NCI-H1105 treated with DMSO at 0.1 percent for 48 hours (cell line): ENCODE measurements around the gene CHKB.
"Not testable (repeated sequence)": the region's sequence is repeated elsewhere in the genome, so short reads cannot be mapped to it uniquely, and the experiment has no call there.

ENCODE experiments used
- DNase-seq: peaks from one replicate; lab custom pipeline; 2025; lab: John Stamatoyannopoulos, UW

Gene CHKB

DNA sequence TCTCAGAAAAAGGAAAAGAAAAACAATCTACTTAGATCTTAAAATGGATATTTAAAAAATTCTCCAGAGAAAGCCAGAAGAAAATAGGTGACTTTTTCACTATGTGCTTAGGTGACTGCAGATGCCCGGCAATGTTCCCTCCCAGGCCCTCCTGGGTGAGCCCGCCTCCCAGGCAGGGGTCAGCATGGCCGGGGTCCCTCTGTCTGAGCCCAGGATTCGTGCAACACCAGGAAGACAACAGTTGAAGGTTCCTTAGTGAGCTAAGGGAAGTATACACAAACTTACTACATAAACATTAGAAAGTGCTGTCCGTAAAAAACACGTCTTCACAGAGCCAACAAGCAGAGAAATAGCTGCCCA lies 29.5 kb upstream of the CHKB start:
- no peak for DNase-seq

GRCh38 chr22:50611341-50612060 lies 28.9 kb upstream of the CHKB start:
- DNase-seq = no peak

DNA sequence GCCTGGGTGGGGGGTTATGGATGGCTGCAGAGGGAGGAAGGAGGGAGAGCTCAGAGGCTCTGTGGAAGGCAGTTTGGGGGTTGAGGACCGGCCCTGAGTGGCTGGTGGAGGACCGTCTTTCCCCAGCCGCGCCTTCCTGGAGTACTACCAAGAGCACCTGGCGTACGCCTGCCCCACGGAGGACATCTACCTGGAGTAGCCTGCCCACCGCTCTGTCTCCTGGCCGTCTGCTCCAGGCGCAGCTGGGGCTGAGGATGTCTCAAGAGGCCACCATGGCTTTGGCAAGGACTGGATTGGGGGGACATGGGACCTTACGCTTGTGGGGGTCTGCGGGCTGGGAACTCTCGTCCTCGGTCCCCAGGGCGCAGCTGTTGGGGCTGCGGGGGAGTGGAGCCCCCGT lies 27.9 kb upstream of the CHKB start:
- DNase-seq = no peak

DNA sequence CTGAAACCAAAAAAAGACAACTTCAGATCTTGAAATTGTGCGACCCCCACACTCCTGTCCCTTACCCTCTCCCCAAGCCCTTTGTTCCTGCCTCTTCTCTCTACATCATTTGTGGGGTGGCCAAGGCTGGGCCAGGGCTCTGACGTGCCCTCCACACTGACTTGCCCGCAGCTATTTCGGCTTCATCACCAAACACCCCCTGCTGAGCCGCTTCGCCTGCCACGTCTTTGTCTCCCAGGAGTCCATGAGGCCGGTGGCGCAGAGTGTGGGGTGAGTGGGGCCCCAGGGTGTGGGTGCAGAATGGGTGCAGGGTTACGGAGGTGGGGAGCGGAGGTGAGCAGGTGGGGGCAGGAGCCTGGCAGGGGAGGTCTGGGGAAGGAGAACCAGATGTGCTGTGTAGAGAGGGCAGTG lies 27.4 kb upstream of the CHKB start:
- no peak for DNase-seq

DNA sequence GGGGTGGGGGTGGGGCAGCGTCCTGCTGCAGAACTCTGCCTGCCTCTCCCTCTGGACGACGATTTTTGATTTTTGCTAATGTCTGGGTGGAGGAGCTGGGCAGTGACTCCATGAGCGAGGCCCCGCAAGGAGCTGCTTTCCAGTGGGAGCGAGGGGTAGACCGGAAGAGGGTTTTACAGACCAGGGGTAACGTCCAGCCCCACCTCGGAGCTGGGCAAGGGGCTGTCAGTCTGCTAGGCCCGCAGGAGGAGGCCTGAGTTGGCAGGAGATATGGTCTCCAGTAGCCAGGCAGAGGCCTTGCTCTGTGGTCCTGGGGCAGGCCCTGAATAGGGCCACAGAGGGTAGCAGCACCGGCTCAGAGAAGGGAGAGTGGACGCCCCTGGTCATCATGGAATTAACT lies 26.9 kb upstream of the CHKB start:
- no peak for DNase-seq

- no peak for DNase-seq
These were observed 26.3 kb upstream of the CHKB start for GRCh38 chr22:50608996-50609395.

DNA sequence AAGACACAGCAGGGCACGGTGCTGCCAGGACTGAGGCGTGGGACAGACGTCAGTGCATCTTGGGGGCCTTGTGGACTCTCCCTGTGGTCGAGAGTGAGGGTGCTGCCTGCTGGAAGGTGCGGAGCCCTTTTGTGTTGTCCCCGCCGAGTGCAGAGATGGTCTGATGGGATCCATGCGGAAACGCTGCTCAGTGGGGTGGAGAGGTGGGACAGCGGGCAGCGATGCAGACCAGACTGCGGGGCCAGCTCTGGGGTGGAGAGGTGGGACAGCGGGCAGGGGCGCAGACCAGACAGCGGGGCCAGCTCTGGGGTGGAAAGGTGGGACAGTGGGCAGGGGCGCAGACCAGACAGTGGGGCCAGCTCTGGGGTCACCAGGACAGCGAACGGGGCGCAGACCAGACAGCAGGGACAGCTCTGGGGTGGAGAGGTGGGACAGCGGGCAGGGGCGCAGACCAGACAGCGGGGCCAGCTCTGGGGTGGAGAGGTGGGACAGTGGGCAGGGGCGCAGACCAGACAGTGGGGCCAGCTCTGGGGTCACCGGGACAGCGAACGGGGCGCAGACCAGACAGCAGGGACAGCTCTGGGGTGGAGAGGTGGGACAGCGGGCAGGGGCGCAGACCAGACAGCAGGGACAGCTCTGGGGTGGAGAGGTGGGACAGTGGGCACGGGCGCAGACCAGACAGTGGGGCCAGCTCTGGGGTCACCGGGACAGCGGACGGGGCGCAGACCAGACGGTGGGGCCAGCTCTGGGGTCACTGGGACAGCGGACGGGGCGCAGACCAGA lies 25.6 kb upstream of the CHKB start:
- DNase-seq = not testable (repeated sequence)

DNA sequence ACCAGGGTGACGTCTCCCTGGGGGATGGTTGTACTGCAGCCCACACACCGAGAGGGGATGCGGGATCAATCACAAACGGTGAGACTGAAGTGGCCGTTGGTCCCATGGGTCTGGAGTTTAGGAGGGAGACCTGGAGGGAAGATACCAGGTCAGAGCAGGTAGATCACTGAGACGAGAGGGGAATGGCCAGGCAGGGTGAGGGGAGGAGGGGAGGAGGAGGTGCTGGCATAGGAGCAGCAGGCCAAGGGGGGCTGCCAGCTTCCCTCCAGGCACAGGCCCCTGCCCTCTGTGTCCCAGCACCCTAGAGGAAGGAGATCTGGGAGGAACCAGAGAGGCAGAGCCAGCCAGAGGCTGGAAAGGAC lies 25.0 kb upstream of the CHKB start:
- DNase-seq = no peak

DNA sequence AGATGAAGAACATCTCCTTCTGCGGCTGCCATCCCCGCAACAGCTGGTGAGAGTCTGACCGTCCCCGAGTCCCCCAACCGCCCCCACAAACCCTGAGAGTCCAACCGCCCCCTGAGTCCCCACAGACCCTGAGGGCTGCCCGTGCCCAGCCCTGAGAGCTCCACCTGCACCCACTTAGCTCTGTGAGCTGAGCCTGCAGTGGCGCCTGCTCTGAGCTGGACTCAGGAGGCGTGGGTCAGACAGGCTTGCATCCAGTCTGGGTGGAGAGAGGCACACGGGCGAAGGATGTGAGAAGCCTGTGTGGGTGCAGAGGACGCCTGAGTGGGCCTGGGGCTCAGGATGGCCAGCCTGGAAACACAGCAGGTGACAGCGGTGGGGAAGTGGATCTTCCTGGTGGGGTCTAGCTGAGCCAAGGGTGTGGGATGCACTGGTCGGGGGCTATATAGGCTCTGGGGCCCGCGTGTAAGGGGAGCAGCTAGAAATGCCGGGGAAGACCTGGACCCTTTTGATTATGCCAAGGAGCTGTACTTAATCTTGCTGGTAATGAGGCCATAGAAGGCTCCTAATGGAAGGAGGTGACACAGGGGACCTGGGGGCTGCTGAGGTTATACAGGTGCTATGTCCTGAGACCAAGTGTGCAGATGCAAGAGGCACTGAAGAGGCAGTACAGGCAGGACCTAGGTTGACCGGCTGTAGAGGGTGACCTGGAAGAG lies 24.5 kb upstream of the CHKB start:
- no peak for DNase-seq

- DNase-seq = no peak
These were observed 23.7 kb upstream of the CHKB start for GRCh38 chr22:50606165-50606945.

GRCh38 chr22:50605613-50606074 lies 23.0 kb upstream of the CHKB start:
- no peak for DNase-seq

GRCh38 chr22:50605002-50605612 lies 22.5 kb upstream of the CHKB start:
- DNase-seq = no peak

- no peak for DNase-seq
These were observed 21.8 kb upstream of the CHKB start for GRCh38 chr22:50604256-50605001.

DNA sequence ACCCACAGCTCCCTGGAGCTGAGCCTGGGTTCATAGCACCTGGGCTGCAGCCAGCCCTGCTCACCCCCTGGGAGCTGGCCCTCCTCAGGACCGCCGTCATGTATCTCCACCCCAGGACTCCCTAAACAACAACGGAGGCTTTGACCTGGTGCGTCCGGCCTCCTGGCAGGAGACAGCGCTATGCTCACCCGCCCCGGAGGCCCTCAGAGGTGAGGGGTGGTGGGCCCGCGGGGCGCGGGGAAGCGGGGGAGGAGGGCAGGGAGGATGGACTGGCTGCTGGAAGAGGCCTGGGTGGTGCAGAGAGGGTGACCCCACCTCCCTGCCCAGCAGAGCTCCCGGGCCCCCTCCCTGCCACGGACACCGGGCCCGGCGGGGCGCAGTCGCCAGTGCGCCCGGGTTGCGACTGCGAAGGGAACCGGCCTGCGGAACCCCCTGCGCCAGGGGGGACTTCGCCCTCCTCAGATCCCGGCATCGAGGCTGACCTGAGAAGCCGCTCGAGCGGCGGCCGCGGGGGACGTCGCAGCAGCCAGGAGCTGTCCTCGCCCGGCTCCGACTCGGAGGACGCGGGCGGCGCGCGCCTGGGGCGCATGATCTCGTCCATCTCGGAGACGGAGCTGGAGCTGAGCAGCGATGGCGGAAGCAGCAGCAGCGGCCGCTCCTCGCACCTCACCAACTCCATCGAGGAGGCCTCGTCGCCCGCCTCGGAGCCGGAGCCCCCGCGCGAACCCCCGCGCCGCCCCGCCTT lies 21.0 kb upstream of the CHKB start:
- DNase-seq = no peak

DNA sequence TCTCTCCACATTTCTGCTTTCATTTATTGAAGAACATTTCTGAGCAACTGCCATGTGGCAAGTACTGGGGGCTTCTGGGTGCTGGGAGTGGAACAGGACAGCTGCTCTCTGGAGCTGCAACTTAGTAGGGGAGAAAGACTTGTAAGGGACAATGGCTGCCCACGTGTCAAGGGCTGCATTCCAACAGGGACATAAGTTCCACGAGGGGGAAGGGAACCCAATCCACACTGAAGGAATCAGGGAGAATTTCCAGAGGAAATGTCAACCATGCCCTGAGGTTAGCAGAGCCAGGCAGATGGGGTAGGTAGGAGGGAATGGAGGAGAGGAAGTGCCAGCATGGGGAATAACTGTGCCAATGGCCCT lies 19.7 kb upstream of the CHKB start:
- no peak for DNase-seq

GRCh38 chr22:50601669-50602337 lies 19.2 kb upstream of the CHKB start:
- no peak for DNase-seq

DNA sequence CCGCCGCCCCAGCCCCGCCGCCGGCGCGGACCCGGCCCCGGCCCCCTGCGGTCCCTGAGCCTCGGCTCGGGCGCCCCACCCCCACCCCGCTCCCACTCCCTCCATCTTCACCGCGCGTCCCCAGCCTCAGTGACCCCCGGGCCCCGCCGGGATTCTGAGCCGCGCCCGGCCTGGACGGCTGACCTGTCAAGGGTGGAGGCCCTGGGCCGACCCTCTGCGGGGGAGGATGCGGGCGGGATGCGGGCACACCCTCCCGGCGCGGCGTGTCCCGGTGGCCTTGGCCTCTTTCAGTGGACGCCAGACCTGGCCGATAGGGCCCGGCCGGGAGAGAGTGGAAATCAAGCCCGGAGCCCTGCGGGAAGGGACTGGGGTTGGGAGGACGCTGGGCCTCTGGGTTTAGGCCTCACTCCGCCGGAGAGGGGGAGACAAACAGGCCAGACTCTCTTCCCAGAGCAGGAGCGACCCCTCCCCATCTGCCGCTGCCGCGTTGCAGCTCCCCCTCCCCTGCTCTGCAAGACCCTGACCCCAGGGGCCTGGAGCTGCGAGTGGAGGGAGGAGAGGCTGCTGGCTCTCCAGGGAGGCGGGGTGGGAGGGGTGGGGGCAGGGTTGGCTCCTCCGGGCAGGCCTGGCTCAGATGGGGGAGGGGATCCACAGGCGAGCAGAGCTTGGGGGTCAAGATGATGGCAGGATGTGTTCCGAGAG lies 18.5 kb upstream of the CHKB start:
- DNase-seq = no peak

GRCh38 chr22:50600538-50600937 lies 17.9 kb upstream of the CHKB start, which contains the start of gene MAPK8IP2:
MAPK8IP2 (plus strand) TSS chr22:50600793; CDS start chr22:50600819, 26 bp downstream.
- DNase-seq = peak; percentile 35

- no peak for DNase-seq
These were observed 17.3 kb upstream of the CHKB start for GRCh38 chr22:50599816-50600455.
